Mesenchymal stem cell (in vitro differentiated cells and primary cell): ENCODE measurements around the gene CR2.

Source experiments
- DNase-seq: peaks from one replicate; pipeline ENCODE4 v3.0.0-alpha.2; 2013
- H2AFZ ChIP-seq: one replicate; pipeline ENCODE4 v1.6.1; 2013; ENCODE audit warnings: low read depth, mild to moderate bottlenecking, control low read depth, inconsistent platforms, low read length, moderate library complexity
- H2AK5ac ChIP-seq: 2 replicates; pipeline ENCODE4 v1.6.1; 2013; ENCODE audit warnings: low read length, moderate library complexity, mild to moderate bottlenecking, inconsistent platforms; ENCODE audit not compliant: severe bottlenecking
- H2BK120ac ChIP-seq: one replicate; pipeline ENCODE4 v1.6.1; 2013; ENCODE audit warnings: low read depth, mild to moderate bottlenecking, inconsistent platforms, low read length, moderate library complexity
- H2BK12ac ChIP-seq, 2 experiments: one replicate each; pipeline ENCODE4 v1.6.1; 2013; ENCODE audit warnings: inconsistent platforms in 2 of 2, low read length in 2 of 2, mild to moderate bottlenecking in 2 of 2, moderate library complexity in 2 of 2, control low read depth in 1 of 2
- H2BK15ac ChIP-seq: one replicate; pipeline ENCODE4 v1.6.1; 2013; ENCODE audit warnings: mild to moderate bottlenecking, low read depth, inconsistent platforms; ENCODE audit not compliant: poor library complexity, severe bottlenecking
- H2BK5ac ChIP-seq: 2 replicates; pipeline ENCODE4 v1.6.1; 2013; ENCODE audit warnings: low read depth, mild to moderate bottlenecking, low read length, control low read depth, inconsistent platforms; ENCODE audit not compliant: poor library complexity, severe bottlenecking
- H3K14ac ChIP-seq, 2 experiments: one replicate each; pipeline ENCODE4 v1.6.1; 2013; ENCODE audit warnings: inconsistent platforms in 2 of 2, low read length in 2 of 2, control low read depth in 1 of 2, mild to moderate bottlenecking in 1 of 2, moderate library complexity in 1 of 2
- H3K18ac ChIP-seq, 2 experiments: one replicate each; pipeline ENCODE4 v1.6.1; 2013; ENCODE audit warnings: inconsistent platforms in 2 of 2, low read length in 2 of 2, control low read depth in 1 of 2, low read depth in 1 of 2, mild to moderate bottlenecking in 1 of 2
- H3K23ac ChIP-seq, 2 experiments: one replicate each; pipeline ENCODE4 v1.6.1; 2013; ENCODE audit warnings: inconsistent platforms in 2 of 2, low read length in 2 of 2, mild to moderate bottlenecking in 2 of 2, moderate library complexity in 2 of 2, control low read depth in 1 of 2
- H3K27ac ChIP-seq: 2 replicates; pipeline ENCODE4 v1.5.1; 2013; ENCODE audit warnings: mild to moderate bottlenecking, moderate library complexity, low read length, control low read depth, inconsistent platforms; ENCODE audit not compliant: poor library complexity, severe bottlenecking
- H3K27me3 ChIP-seq, 2 experiments: 2 replicates each; pipeline versions ENCODE4 v1.6.1 to v1.7.0; 2013; ENCODE audit warnings: low read length in 2 of 2, mild to moderate bottlenecking in 2 of 2, moderate library complexity in 2 of 2, control low read depth in 1 of 2, inconsistent platforms in 1 of 2; ENCODE audit not compliant: control insufficient read depth in 1 of 2, insufficient read depth in 1 of 2
- H3K36me3 ChIP-seq, 2 experiments: 2 replicates each; pipeline versions ENCODE4 v1.6.1 to v1.7.0; 2013; ENCODE audit warnings: low read length in 2 of 2, control low read depth in 1 of 2, inconsistent platforms in 1 of 2, low read depth in 1 of 2, mild to moderate bottlenecking in 1 of 2; ENCODE audit not compliant: insufficient read depth in 2 of 2, control insufficient read depth in 1 of 2
- H3K4ac ChIP-seq, 2 experiments: one replicate each; pipeline ENCODE4 v1.6.1; 2013; ENCODE audit warnings: inconsistent platforms in 2 of 2, low read length in 2 of 2, mild to moderate bottlenecking in 2 of 2, moderate library complexity in 2 of 2, control low read depth in 1 of 2, low read depth in 1 of 2
- H3K4me1 ChIP-seq: 2 replicates; pipeline ENCODE4 v1.6.1; 2013; ENCODE audit warnings: low read depth, low read length, control low read depth; ENCODE audit not compliant: control insufficient read depth, insufficient read depth
- H3K4me2 ChIP-seq: 2 replicates; pipeline ENCODE4 v1.6.1; 2013; ENCODE audit warnings: low read length, mild to moderate bottlenecking, inconsistent platforms; ENCODE audit not compliant: poor library complexity, severe bottlenecking
- H3K4me3 ChIP-seq, 2 experiments: 2 replicates each; pipeline versions ENCODE4 v1.5.1 to v1.7.0; 2013; ENCODE audit warnings: low read length in 2 of 2, mild to moderate bottlenecking in 2 of 2, control low read depth in 1 of 2, low read depth in 1 of 2; ENCODE audit not compliant: insufficient read depth in 1 of 2
- H3K79me1 ChIP-seq: replicated peaks from 2 replicates; pipeline ENCODE4 v1.6.1; 2013; ENCODE audit warnings: mild to moderate bottlenecking, control low read depth, low read length, inconsistent platforms; ENCODE audit not compliant: poor library complexity, severe bottlenecking
- H3K9ac ChIP-seq: 2 replicates; pipeline ENCODE4 v1.7.0; 2013; ENCODE audit warnings: mild to moderate bottlenecking, low read length, moderate library complexity
- H3K9me3 ChIP-seq: 2 replicates; pipeline ENCODE4 v1.7.0; 2013; ENCODE audit warnings: mild to moderate bottlenecking, low read length; ENCODE audit not compliant: control insufficient read depth
- H4K8ac ChIP-seq: one replicate; pipeline ENCODE4 v1.6.1; 2013; ENCODE audit warnings: inconsistent platforms, mild to moderate bottlenecking, low read length, moderate library complexity
- H4K91ac ChIP-seq: one replicate; pipeline ENCODE4 v1.6.1; 2013; ENCODE audit warnings: mild to moderate bottlenecking, low read length, inconsistent platforms
- WGBS: methylation state at CpG from one replicate; pipeline ENCODE4 v1.1.7; 2013; ENCODE audit warnings: mixed read lengths; 5-methylcytosine and 5-hydroxymethylcytosine counted together

Gene CR2

GRCh38 chr1:207427832-207428585 lies 26.1 kb upstream of the CR2 start:
- Histone ChIP-seq H3K14ac (no peak overlapping the region), H3K27me3 (peaks cover 0 to 12% of the 10 kb centered on the region in 2 experiments), H2AK5ac (no peak overlapping the region), H3K4me2 (no peak overlapping the region), H3K9me3 (no peaks in the 10 kb centered on the region), H3K4me3 (no peak overlapping the region), H3K18ac (no peak overlapping the region), H3K4me1 (no peaks in the 10 kb centered on the region), H3K23ac (no peak overlapping the region), H3K79me1 (no peaks in the 10 kb centered on the region), H3K9ac (no peak overlapping the region), H2BK12ac (no peak overlapping the region), H2BK15ac (no peak overlapping the region), H2AFZ (no peak overlapping the region), H3K36me3 (no peaks in the 10 kb centered on the region), H4K8ac (no peak overlapping the region), H2BK120ac (no peak overlapping the region), H3K4ac (no peak overlapping the region), H3K27ac (no peak overlapping the region), H2BK5ac (no peak overlapping the region), H4K91ac (no peak overlapping the region)
- WGBS = 86% methylated on average over 1 of the region's 1 CpG
- no peak for DNase-seq

GRCh38 chr1:207428783-207429182 lies 25.3 kb upstream of the CR2 start:
- H3K14ac ChIP-seq = no peak overlapping the region

GRCh38 chr1:207429963-207430362 lies 24.2 kb upstream of the CR2 start:
- H2BK5ac ChIP-seq = no peak overlapping the region
- H2AK5ac ChIP-seq = no peak overlapping the region
- H3K4ac ChIP-seq = no peak overlapping the region
- H3K79me1 ChIP-seq = no peaks in the 10 kb centered on the region
- no peaks in the 10 kb centered on the region for H3K36me3 ChIP-seq
- H3K18ac ChIP-seq = no peak overlapping the region
- 55% methylated on average over 2 of the region's 2 CpGs for WGBS
- no peak overlapping the region for H2BK12ac ChIP-seq
- no peaks in the 10 kb centered on the region for H3K4me1 ChIP-seq
- H3K27ac ChIP-seq = no peak overlapping the region
- H2AFZ ChIP-seq = no peak overlapping the region
- no peak overlapping the region for H2BK120ac ChIP-seq
- H3K23ac ChIP-seq = no peak overlapping the region
- DNase-seq = no peak
- peaks cover 0 to 9% of the 10 kb centered on the region in 2 experiments for H3K27me3 ChIP-seq
- no peaks in the 10 kb centered on the region for H3K9me3 ChIP-seq
- H3K9ac ChIP-seq = no peak overlapping the region
- H3K4me3 ChIP-seq = no peak overlapping the region
- H4K91ac ChIP-seq = no peak overlapping the region
- no peak overlapping the region for H4K8ac ChIP-seq
- no peak overlapping the region for H2BK15ac ChIP-seq
- no peak overlapping the region for H3K4me2 ChIP-seq
- no peak overlapping the region for H3K14ac ChIP-seq

More at GRCh38 chr1:207428783-207429182, 25.3 kb upstream of the CR2 start:
- no peak for DNase-seq
- Histone ChIP-seq H2AFZ (no peak overlapping the region), H3K36me3 (no peaks in the 10 kb centered on the region), H2BK120ac (no peak overlapping the region), H3K4me3 (no peak overlapping the region), H3K27ac (no peak overlapping the region), H3K4ac (no peak overlapping the region), H3K4me1 (no peaks in the 10 kb centered on the region), H2BK12ac (no peak overlapping the region), H3K79me1 (no peaks in the 10 kb centered on the region), H3K4me2 (no peak overlapping the region), H4K8ac (no peak overlapping the region), H2BK15ac (no peak overlapping the region), H3K18ac (no peak overlapping the region), H4K91ac (no peak overlapping the region), H2BK5ac (no peak overlapping the region), H3K9me3 (no peaks in the 10 kb centered on the region), H3K9ac (no peak overlapping the region), H2AK5ac (no peak overlapping the region), H3K23ac (no peak overlapping the region), H3K27me3 (peaks cover 0 to 9% of the 10 kb centered on the region in 2 experiments)
- WGBS = 93% methylated on average over 1 of the region's 2 CpGs

- Histone ChIP-seq H3K36me3 (no peaks in the 10 kb centered on the region), H2BK120ac (no peak overlapping the region), H3K4me1 (no peaks in the 10 kb centered on the region), H2BK5ac (no peak overlapping the region), H3K27ac (no peak overlapping the region), H3K23ac (no peak overlapping the region), H3K79me1 (no peaks in the 10 kb centered on the region), H4K8ac (no peak overlapping the region), H3K9ac (no peak overlapping the region), H3K9me3 (no peaks in the 10 kb centered on the region), H3K14ac (no peak overlapping the region), H3K4me2 (no peak overlapping the region), H3K4me3 (no peak overlapping the region), H2AFZ (no peak overlapping the region), H3K4ac (no peak overlapping the region), H2AK5ac (no peak overlapping the region), H3K18ac (no peak overlapping the region), H2BK15ac (no peak overlapping the region), H4K91ac (no peak overlapping the region), H2BK12ac (no peak overlapping the region), H3K27me3 (peaks cover 0 to 9% of the 10 kb centered on the region in 2 experiments)
- no peak for DNase-seq
- WGBS = 67% methylated on average over 1 of the region's 1 CpG
These were observed 23.5 kb upstream of the CR2 start for GRCh38 chr1:207430602-207431001.
